ENCODE data around the gene TGFBR3L. TPM values are rescaled to one million over a fixed set of nuclear protein-coding genes. Genes with fewer than 3 reads are reported as not detected.
A peak's percentile ranks its signal among the peaks of the same experiment; 100 is the strongest.

TGFBR3L gene
- total and polyA plus RNA-seq, 2 of the 13 experiments (the other 11 are each of a cell fraction or from before 2014, with no cell fraction given) = 0.20 to 1.0 TPM

- TF ChIP-seq CHD2 (IDR thresholded peaks at IDR 0.05; ENCODE audit: low read depth, low read length) (no peak), FOXK1 (CRISPR knock-in tag; IDR thresholded peaks at IDR 0.05; ENCODE audit: borderline replicate concordance, low read depth) (peak; percentile 59; the same call in 1 of the 2 replicates), ZNF101 (CRISPR knock-in tag; IDR thresholded peaks at IDR 0.05; ENCODE audit: borderline replicate concordance, low read depth) (no peak), ZBTB25 (CRISPR knock-in tag; IDR thresholded peaks at IDR 0.05) (peak; percentile 49; the same call in 1 of the 2 replicates), ZFAT (CRISPR knock-in tag; conservative IDR thresholded peaks at IDR 0.05) (no peak), CREB1 (IDR thresholded peaks at IDR 0.05) (peak; percentile 76), CREB1 (CRISPR knock-in tag; IDR thresholded peaks at IDR 0.05) (no peak), MXI1 (IDR thresholded peaks at IDR 0.05; ENCODE audit: borderline replicate concordance, low read depth, low read length) (peak; percentile 86; the same call in 1 of the 3 replicates), ADNP (CRISPR knock-in tag; IDR thresholded peaks at IDR 0.05) (no peak), PREB (CRISPR knock-in tag; IDR thresholded peaks at IDR 0.05) (no peak), ZNF138 (CRISPR knock-in tag; IDR thresholded peaks at IDR 0.05; ENCODE audit: low read depth) (peak; percentile 27; the same call in 1 of the 2 replicates), RAD21 (CRISPR knock-in tag; IDR thresholded peaks at IDR 0.05) (peak; percentile 72; the same call in 1 of the 2 replicates), MED8 (CRISPR knock-in tag; IDR thresholded peaks at IDR 0.05; ENCODE audit: insufficient replicate concordance) (peak; percentile 86), U2AF1 (optimal IDR thresholded peaks at IDR 0.05; ENCODE audit: low read depth, low read length) (no peak), CENPT (CRISPR knock-in tag; IDR thresholded peaks at IDR 0.05; ENCODE audit: low read depth) (no peak), NR2F1 (CRISPR knock-in tag; IDR thresholded peaks at IDR 0.05) (peak in 1 of 2 experiments; percentile 87), ZNF160 (CRISPR knock-in tag; IDR thresholded peaks at IDR 0.05) (no peak), ZNF775 (CRISPR knock-in tag; IDR thresholded peaks at IDR 0.05; ENCODE audit: borderline replicate concordance) (no peak), ZNF770 (CRISPR knock-in tag; IDR thresholded peaks at IDR 0.05) (peak; percentile 87), TP53 (CRISPR knock-in tag; conservative IDR thresholded peaks at IDR 0.05) (no peak), ZNF781 (CRISPR knock-in tag; IDR thresholded peaks at IDR 0.05; ENCODE audit: borderline replicate concordance, not compliant biosample characterization) (peak; percentile 65), ZSCAN31 (CRISPR knock-in tag; IDR thresholded peaks at IDR 0.05; ENCODE audit: low read depth) (peak; percentile 82; the same call in 1 of the 2 replicates), DDIT3 (CRISPR knock-in tag; IDR thresholded peaks at IDR 0.05) (no peak), NFE2 (CRISPR knock-in tag; IDR thresholded peaks at IDR 0.05) (no peak), ZNF589 (CRISPR knock-in tag; conservative IDR thresholded peaks at IDR 0.05) (0 out of 2 replicates have a peak, but pooled peaks have one; percentile 41), FOSL2 (CRISPR knock-in tag; IDR thresholded peaks at IDR 0.05) (peak; percentile 57)
Measured at GRCh38 chr19:7903244-7904073, 11.2 kb upstream of the TGFBR3L start, which contains the start of gene MAP2K7 (continued).

Measured in HepG2 (cell line).